Adrenal gland (tissue), 12 donors: Measurements from ENCODE around the gene SERPINA1. TPM values are rescaled to one million over a fixed set of nuclear protein-coding genes. Genes with fewer than 3 reads are reported as not detected.
"Not testable (repeated sequence)": the region's sequence is repeated elsewhere in the genome, so short reads cannot be mapped to it uniquely, and the experiment has no call there.

Experiments
- DNase-seq, 7 donors: peaks; one replicate each; pipeline ENCODE4 v3.0.0-alpha.2; 2019 to 2020
- H3K27ac ChIP-seq, 5 donors: fragments of 200-600 bp; sonication (generic) in 4 of 5; 1 replicate in 3 of 5; 2 replicates in 2 of 5; pipeline versions ENCODE4 v1.5.1 to v1.8.0; 2016 to 2020; ENCODE audit warnings: mild to moderate bottlenecking in 1 of 5
- H3K27me3 ChIP-seq: fragments of 200-600 bp; 2 replicates; pipeline ENCODE4 v1.8.0; 2021
- H3K36me3 ChIP-seq, 2 donors: fragments of 200-600 bp; replicated peaks in 1 of 2; 1 replicate in 1 of 2; 2 replicates in 1 of 2; pipeline versions ENCODE4 v1.5.1 to v1.8.0; 2018 to 2022
- H3K4me1 ChIP-seq, 2 donors: fragments of 200-600 bp; replicated peaks in 1 of 2; 1 replicate in 1 of 2; 2 replicates in 1 of 2; pipeline versions ENCODE4 v1.5.1 to v1.8.0; 2018 to 2021
- H3K4me3 ChIP-seq, 4 donors: fragments of 200-600 bp; sonication (generic) in 3 of 4; one replicate each; pipeline ENCODE4 v1.5.1; 2016 to 2018
- H3K9me3 ChIP-seq, 3 donors: fragments of 200-600 bp; sonication (generic) in 1 of 3; replicated peaks in 1 of 3; 1 replicate in 2 of 3; 2 replicates in 1 of 3; pipeline versions ENCODE4 v1.5.1 to v1.8.0; 2016 to 2021
- POLR2A ChIP-seq, 2 donors: fragments of 450-650 bp; IDR thresholded peaks; one replicate each; pipeline ENCODE4 v1.6.1; 2017; ENCODE audit warnings: antibody characterized with exemption in 2 of 2, mild to moderate bottlenecking in 2 of 2, moderate library complexity in 1 of 2
- WGBS, 4 donors: extraction: QIAGEN DNeasy Blood & Tissue Kit in 2 of 4; methylation state at CpG; one replicate each; pipeline versions ENCODE4 v1.1.5 to v1.1.7; 2013 to 2017; 5-methylcytosine and 5-hydroxymethylcytosine counted together
- intact Hi-C, 2 donors: fragments of 100-400 bp; cut with DNase I; formaldehyde crosslinking; loops; one replicate each; pipeline versions ENCODE4 v1.14.1 to v1.15.0; 2022 to 2023
- polyA plus RNA-seq, 3 donors: library from polyadenylated mRNA; stranded (reverse); fragments of 200-250 nt in 2 of 3; fragments of 350-450 nt in 1 of 3; fragmentation: Illumina TruSeq in 1 of 3; extraction: RNeasy Lipid Tissue Mini Kit (QIAGEN cat#74804) in 1 of 3; gene quantifications; one replicate each; pipeline ENCODE4 v1.2.3, GENCODE V29; 2013 to 2014
- total RNA-seq, 9 donors: library from RNA; depleted of rRNA in 4 of 9; stranded (reverse); fragments of >200 nt in 4 of 9; fragments of 120-200 nt in 1 of 9; fragmentation: NEBNext Ultra II Directional in 1 of 9; extraction: Animal tissue kit (Norgen Biotek cat#: 25700) in 1 of 9; gene quantifications; one replicate each; pipeline versions ENCODE4 v1.1.0 to v1.2.4, GENCODE V29; 2013 to 2023
- TF ChIP-seq, protein P1 (sequence below), 6 experiments: fragments of 450-650 bp in 4 of 6; fragments of 200-600 bp in 2 of 6; sonication (generic) in 1 of 6; IDR thresholded peaks; 1 replicate in 5 of 6; 2 replicates in 1 of 6; pipeline versions ENCODE4 v1.5.1 to v1.8.0; 2016 to 2021; ENCODE audit warnings: antibody characterized with exemption in 6 of 6, mild to moderate bottlenecking in 2 of 6, moderate library complexity in 1 of 6
- donor health status: healthy with polysubstance abuse.
- donor health status: Bipolar disorder and iron deficiency.
- donor health status: DM: yes; HTN: yes; CAD: no.
- donor health status: DM: no; HTN: no; CAD: no.
- donor health status: DM: no; HTN: no; CAD: no.
- donor health status: DM: yes; HTN: yes; CAD: no.

Gene SERPINA1
- total and polyA plus RNA-seq, 12 donors, result 1.6 to 60.1 (median 13.9) TPM

DNA sequence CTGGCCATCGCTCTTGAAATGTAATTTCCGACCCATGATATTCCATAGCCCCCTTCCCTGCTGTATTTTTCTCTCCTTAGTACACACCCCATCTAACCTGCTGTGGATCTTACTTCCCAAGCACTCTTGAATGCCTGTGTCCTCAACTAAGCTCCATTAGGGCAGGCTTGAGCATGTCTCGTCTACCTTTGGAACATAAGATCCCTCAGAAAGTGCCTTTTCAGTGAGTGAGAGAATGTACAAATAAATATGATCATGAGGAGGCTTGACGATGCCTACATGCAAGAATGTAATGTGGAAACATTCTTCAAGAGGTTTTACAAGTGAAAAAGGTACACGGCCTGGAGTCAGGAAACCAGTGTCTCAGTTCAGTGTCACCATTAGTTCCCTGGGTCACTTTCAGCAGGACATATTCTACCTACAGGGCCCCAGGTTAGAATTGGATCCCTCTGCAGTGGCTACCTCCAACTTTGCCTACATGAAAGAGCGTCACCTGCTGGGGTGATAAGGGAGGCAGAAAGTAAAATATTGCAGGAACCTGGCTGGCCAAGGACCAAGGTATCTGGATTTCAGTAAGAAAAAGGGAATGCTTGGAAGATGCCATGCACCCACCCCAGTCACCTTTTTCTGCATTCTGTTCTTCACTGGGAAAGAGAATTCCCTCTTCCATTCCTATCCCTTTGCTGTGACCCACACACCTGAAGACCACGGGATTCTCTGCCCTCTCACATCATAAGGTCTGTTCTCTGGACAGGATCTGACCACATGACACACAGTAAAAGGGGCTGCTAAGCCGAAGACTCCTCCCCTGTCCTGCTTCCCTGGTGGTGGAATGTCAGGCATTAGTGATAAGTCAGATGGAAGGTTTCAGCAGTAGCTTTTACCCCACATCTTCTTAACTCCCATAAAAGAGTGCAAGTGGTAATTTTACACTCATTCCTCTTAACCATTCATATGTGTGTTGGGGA is 24.6 kb upstream of the SERPINA1 start:
- WGBS, 4 donors, result 57 to 74% (median 65%) methylated on average over 8 of the region's 8 CpGs

DNA sequence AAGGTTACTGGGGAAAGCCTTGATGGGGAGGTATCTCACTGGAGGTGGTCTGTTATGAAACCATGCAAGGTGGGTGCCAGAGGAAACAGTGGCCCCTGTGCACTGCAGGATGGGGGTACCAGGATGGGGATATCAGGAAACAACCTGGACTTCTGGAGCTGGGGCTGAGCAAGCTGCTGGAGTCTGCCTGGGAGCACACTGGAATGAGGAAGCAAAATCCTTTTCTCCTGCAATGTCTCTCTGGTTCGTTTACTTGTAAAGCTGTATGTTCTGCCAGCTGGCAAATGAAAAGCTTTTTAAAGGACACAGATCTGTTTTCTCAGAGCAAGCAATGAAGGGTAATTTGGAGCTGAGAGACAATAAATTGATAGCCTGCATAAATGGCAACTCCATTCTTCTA is 23.2 kb upstream of the SERPINA1 start:
- no peak overlapping the region for H3K4me3 ChIP-seq
- WGBS, 4 donors, result 22 to 60% (median 36%) methylated on average over 1 of the region's 1 CpG
- H3K9me3 ChIP-seq, result peaks cover 0 to 4% (median 0%) of the 10 kb centered on the region in 3 donors
- peaks cover 4% of the 10 kb centered on the region for H3K27me3 ChIP-seq
- TF ChIP-seq, protein P1, sequence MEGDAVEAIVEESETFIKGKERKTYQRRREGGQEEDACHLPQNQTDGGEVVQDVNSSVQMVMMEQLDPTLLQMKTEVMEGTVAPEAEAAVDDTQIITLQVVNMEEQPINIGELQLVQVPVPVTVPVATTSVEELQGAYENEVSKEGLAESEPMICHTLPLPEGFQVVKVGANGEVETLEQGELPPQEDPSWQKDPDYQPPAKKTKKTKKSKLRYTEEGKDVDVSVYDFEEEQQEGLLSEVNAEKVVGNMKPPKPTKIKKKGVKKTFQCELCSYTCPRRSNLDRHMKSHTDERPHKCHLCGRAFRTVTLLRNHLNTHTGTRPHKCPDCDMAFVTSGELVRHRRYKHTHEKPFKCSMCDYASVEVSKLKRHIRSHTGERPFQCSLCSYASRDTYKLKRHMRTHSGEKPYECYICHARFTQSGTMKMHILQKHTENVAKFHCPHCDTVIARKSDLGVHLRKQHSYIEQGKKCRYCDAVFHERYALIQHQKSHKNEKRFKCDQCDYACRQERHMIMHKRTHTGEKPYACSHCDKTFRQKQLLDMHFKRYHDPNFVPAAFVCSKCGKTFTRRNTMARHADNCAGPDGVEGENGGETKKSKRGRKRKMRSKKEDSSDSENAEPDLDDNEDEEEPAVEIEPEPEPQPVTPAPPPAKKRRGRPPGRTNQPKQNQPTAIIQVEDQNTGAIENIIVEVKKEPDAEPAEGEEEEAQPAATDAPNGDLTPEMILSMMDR (IDR thresholded peaks at IDR 0.05), result no peak
- no peak for TF ChIP-seq POLR2A (IDR thresholded peaks at IDR 0.05)
- H3K27ac ChIP-seq, result no peak overlapping the region
- no peaks in the 10 kb centered on the region for H3K4me1 ChIP-seq
- no peaks in the 10 kb centered on the region for H3K36me3 ChIP-seq
- intact Hi-C loops, result no loop called here
- no peak for DNase-seq

More for the DNA sequence above, 24.6 kb upstream of the SERPINA1 start:
- TF ChIP-seq, protein P1 (IDR thresholded peaks at IDR 0.05), result no peak
- no peak for TF ChIP-seq POLR2A (IDR thresholded peaks at IDR 0.05)
- Histone ChIP-seq H3K36me3 (no peaks in the 10 kb centered on the region), H3K4me1 (no peaks in the 10 kb centered on the region), H3K9me3 (no peaks in the 10 kb centered on the region), H3K4me3 (no peak overlapping the region), H3K27ac (no peak overlapping the region), H3K27me3 (peaks cover 4% of the 10 kb centered on the region)
- DNase-seq, result no peak
- intact Hi-C loops, result no loop called here

DNA sequence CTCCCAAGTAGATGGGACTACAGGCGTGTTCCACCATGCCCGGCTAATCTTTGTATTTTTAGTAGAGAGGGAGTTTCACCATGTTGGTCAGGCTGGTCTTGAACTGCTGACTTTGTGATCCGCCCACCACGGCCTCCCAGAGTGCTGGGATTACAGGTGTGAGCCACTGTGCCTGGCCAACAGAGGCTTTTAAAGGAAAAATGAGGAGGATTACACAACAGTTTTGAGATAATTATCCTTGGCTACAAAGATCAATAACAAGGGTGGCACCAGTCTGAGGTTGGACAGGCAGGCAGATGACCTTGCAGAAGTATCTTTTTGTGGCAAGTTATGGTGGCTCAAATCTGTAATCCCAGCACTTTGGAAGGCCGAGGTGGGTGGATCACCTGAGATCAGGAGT is 21.0 kb upstream of the SERPINA1 start:
- H3K27me3 ChIP-seq, DNase-seq, H3K4me3 ChIP-seq, H3K36me3 ChIP-seq, H3K27ac ChIP-seq, intact Hi-C loops, H3K4me1 ChIP-seq: not testable (repeated sequence)
- H3K9me3 ChIP-seq, result peaks cover 0 to 10% (median 0%) of the 10 kb centered on the region in 3 donors
- 68 to 86% (median 75%) methylated on average over 5 of the region's 5 CpGs for WGBS, 4 donors

DNA sequence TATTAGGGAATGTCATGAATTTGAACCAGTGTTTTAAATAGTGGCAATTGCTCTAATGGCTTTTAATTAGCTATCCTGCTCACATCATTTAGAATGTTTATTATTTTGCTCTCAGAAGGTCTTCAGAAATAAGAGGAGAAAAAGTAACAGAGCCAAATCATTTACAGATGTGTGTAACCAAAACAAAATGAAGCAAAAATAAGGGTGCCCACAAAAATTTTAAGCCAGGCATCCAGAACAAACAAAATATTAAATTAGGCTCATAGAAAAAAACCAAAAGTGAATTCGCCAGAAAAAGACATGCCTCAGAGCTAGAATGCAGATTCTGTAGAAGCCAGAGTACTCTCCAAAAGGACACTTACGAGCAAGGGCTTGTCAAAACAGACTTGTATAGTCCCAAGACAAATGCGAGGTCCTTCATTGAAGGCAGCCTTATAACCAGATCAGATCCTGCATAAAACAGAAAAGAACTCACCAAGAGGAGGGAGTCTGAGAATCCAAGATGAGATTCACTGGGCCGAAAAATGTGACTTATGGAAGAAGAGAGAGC is 20.2 kb upstream of the SERPINA1 start:
- no peak for TF ChIP-seq POLR2A (IDR thresholded peaks at IDR 0.05)
- TF ChIP-seq, protein P1 (IDR thresholded peaks at IDR 0.05), result no peak
- Histone ChIP-seq H3K27me3 (peaks cover 4% of the 10 kb centered on the region), H3K9me3 (peaks cover 0 to 10% (median 0%) of the 10 kb centered on the region in 3 donors), H3K36me3 (no peaks in the 10 kb centered on the region), H3K4me3 (no peak overlapping the region), H3K4me1 (no peaks in the 10 kb centered on the region), H3K27ac (no peak overlapping the region)
- intact Hi-C loops, result no loop called here
- WGBS, 4 donors, result 71 to 78% (median 74%) methylated on average over 4 of the region's 4 CpGs
- no peak for DNase-seq
